ENCODE measurements around the gene UBE2I. TPM values are rescaled to one million over a fixed set of nuclear protein-coding genes. Genes with fewer than 3 reads are reported as not detected.

The UBE2I gene
- total RNA-seq, 1 donor from 2014 or later = 58.7 TPM

DNA sequence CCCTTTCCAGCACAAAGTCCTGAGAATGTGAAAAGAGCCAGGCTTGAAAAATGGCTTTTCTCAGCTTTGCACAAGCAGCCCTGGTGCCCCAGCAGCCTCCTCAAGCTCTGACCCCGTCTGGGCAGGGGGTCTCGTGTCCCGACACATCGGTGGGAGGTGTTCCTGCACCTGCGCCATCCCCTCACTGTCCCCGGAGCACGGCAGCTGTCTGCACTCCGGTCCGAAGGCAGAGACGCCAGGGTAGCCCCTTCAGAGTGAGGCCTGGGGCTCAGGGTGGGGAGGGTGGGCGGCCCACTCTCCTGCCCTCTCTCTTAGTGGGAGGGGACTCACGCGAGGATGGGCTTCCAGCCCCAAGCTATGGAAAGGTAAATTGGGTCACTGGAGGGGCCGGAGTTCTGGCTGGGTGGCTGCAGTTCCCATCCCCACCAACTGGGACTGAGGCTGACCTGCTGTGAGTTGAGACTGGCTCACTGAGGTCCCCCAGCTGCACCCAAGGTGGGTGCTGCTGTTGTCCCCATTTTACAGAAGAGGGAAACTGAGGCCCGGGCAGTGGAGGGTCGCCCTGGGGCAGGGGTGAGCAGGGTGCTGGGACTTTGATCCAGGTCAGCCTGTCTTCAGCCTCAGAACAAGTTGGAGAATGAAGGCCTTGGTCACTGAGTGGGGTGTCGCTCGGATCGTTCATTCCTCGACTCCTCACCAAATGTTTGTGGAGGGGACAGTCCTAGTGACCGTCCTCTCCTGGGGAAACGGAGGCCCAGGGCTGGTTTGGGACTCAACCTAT is 21.7 kb downstream of the UBE2I start:
- DNase-seq = no peak

DNA sequence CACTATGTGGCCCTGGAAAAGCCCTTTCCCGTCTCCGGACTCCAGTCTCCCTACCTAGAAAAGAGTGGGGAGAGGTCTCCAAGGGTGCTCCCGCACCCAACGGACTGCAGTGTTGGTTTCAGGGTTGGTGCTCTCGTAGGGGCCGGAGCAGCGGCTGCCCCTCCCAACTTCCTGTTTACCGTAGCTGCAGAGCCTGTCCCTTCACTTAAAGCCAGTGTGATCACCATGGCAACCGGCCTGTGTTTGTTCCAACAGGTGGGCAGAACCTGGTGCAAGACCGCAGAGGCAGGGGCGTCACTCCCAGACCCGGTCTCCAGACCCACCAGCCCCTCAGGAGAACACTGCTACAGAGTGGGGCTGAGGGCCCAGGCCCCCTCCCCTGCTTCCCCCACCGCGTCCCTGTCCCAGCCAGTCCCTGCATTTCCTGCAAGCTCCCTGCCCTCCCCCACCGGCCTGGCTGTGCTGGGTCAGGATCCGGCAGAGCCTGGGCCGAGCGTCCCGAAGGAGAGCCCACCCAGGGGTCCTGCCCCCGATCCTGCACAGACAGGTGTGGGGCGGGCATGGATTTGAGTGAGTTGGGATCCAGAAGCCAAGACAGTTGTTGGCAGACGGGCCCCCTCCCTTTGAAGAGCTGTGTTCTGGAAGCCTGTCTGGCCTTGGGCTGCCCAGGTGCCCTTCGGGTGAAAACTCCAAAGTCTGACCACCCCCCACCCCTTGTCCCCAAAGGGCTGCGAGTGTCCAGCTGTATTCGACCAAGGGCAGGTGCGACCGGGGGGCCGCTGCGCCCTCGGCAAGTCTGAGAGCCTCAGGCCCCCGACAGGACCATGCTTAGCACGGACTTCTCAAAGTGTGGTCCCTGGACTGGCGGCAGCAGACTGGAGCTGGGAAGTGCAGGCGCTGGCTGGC is 22.5 kb downstream of the UBE2I start:
- DNase-seq = peak; percentile 73

DNA sequence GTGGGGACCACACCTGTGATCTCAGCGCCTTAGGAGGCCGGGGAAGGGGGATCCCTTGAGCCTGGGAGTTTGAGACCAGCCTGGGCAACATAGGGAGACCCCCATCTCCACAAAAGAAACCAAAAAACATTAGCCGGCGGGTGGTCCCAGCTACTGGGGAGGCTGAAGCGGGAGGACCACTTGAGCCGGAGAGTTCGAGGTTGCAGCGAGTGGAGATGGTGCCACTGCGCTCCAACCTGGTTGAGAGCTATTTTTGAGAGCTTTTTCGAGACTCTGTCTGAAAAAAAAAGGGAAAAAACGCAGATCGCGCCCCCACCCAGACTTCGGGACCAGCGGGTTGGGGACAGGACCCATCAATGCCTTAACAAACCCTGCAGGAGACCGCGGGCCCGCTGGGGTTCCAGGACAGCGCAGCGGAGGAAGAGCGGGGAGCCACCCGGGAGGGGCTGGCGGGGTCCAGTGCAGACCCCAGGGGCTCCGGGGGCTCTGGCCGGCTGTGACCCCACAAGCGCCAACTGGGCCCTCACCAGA is 23.2 kb downstream of the UBE2I start:
- DNase-seq = no peak

DNA sequence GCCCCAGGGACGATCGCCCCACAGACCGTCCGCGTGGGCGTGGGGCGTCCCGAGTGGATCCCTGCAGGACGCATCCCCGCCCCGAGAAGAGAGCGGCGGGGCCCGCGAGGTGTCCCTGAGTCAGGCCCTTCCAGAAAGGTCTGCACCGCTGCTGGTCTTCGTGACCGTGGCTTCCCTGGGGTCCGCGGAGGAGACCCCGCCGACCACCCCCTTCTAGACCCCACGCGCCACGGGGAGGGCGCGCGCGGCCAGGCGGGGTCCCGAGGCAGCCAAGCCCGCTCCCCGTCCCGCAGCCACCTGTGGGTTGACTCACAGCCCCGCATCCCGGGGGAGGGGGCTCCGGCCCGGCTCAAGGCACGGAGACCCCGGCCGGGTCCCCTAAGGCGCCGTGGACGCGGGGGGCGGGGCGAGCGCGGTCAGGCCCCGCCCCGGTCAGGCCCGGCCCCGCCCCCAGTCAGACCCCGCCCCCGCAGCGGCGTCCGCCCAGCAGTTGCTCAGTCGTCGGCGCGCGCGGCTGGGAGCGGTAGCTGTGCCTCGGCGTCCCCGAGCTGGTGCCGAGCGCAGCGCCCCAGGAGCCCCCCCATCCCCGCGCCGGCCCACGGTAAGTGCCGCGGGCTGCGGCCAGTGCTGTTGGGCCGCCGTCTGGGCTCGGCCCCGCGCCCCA is 23.8 kb downstream of the UBE2I start, which contains the start of gene BAIAP3:
BAIAP3 (plus strand) TSS at position 497 of the 664 bp plus-strand sequence. CDS start 4,905 bp downstream, outside the sequence.
- peak; percentile 53 for DNase-seq

DNA sequence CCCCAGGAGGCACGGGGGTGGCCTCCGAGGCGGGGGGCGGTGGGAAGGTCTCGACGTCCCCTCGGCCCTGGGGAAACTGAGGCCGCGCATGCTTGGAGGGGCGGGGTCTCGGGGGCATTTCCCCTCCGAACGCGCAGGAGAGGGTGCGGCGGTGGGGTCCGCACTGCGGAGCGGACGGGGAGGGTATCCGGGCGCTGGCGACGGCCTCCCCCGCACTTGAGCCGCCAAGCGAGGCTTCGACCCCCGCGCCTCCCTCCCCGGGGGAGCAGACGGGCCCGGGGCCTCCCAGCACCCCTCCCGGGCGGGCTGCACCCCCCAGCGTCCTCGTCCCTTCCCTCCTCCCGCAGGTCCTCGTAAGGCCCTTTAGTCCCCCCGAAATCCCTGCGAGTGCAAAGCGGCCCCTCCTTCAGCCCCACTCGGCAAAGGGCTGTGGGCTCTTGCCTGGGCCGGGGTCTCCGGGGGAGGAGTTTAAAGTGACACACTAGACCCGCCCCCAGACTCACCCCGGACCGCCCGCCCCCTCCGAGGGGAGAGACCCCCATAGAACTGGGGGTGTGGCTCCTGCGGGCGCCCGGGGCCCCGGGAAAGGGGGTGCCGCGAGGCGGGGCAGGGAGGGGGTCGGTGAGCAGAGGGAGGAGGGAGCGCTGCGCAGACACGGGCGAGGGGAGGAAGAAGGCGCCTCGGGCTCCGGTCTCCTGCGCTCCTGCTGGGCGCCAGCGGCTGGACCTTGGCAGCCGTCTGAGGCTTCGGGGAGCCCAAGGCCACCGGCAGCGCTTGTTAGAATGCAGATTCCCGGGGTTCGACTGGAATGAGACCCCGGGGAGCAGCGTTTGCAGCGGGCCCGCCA is 24.6 kb downstream of the UBE2I start:
- DNase-seq = no peak

DNA sequence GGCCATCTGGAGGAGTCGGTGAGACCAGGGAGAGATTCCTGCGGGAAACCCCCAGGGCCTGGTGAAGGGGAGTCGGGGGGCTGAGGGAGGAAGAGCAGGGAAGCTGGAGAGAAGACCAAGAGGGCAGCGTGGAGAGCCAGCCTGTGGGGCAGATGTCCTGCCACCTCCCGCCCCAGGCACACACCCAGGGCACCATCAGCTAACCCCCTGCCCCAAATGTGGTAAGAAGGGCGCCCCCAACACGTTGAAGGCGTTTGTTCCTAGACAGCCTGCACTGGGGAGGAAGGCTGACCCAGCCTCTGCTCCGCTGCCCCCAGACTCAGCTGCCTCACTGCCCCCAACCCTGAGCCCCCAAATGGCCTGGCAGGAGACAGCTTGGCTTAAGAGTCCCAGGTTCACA is 25.3 kb downstream of the UBE2I start:
- DNase-seq = no peak

DNA sequence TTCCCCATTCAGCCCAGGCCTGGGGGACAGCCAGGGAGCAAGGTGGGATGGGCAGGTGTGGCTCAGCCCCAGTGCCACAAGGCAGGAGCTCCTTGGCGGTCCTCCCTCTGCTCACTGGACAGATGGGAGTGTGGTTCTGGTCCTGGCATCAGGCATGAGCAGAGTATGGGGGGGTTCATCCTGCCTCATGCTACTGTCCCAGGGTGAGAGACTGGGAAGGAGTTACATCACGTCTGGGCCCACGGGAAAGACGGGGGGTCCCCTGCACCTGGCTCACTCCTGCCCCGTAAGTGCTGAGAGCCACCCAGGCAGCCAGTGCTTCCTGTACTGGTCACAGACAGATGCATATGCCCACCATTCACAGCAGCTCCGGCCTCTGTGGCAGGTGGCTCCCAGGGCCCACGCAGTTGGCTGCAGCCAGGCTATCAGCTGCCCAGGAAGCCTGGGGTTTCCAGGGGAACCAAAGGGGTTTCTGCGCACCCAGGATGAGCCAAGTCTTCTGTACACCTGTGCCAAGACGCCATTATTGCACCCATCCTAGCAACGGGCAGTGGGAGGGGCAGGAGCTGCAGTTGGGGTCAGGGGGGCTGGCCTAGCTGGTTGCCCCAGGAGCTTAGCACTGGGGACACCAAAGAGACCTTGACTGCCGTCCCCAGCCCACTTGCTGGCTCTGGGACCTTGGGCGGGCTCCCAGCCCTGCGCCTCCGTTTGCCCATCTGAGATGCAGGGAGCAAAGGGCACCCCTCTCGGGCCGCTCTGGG is 26.0 kb downstream of the UBE2I start:
- no peak for DNase-seq

DNA sequence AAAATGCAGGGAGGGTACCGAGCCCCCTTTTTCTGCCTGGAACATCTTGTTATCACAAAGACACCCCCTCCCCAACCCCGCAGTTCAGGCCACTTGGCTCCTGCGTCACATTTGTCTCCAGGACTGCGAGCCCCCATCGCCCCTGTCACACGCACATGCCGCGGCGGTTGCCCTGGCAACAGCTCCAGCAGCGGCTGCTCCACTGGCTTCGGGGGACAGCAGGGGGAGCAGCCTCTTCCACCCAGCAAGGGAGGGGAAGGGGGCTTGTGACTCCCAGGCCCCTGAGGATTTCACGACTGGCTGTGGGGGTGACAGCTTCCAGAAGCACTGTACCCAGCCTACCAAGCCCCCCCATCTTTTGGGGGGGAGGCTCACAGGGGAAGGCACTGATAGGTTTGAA is 26.6 kb downstream of the UBE2I start:
- no peak for DNase-seq

DNA sequence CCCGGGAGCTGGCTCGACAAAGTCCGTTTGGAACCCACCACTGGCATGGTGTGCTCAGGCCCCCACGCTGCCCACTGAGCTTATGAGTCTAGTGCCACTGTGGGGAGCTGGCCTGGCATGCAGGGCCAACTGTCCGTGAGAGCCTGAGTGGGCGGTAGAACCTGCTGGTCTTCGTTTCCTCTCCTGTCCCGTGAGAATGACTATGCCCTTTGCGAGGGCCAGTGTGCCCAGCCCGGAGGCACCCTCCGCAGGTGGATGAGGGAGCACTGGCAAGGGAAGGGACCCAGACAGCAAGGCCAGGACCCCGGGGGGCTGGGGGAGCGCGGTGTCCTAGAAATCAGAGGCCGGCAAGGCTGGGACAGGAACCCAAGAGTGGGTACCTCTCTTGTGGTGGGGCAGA is 27.2 kb downstream of the UBE2I start:
- no peak for DNase-seq

DNA sequence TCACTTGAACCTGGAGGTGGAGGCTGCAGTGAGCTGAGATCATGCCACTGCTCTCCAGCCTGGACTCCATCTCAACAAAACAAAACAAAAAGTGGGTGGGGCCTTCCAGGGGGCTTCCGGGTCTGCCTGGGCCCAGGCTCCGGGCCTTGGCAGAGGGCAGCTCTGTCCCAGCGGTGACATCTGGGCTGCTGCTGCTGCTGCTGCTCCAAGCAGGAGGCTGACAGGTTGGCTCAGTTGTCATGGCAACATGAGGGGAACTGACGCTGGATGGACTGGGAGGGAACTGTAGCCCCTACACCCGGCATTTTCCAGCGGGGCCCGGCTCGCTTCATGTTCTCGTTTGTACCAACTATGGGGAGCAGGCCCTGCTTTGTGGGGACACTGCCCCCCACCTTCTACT is 28.1 kb downstream of the UBE2I start:
- no peak for DNase-seq

DNA sequence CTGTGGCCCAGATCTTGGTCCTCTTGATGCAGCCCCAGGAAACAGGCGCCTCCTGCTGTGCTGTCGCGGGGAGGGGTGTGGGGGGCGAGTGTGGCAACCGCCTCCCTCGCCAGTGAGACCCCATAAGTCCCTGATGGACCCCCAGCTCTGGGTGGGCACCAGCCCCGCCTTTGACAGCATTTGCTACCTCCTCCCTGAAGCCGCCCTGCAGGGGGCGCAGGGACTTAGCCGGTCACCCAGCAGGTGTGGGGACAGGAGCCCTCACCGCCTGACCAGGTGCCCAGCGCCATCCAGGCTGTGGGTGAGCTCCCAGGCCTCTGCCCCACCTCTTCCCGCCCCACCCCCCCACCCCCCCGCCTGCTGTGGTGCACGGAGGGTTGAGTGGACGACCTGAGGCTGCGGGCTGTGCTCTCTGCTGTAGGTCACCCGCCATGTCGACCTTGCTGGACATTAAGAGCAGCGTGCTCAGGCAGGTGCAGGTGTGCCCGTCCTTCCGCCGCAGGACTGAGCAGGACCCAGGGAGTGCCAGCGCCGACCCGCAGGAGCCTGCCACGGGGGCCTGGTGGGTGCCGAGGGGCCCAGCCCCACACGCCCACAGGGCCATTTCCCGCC is 28.8 kb downstream of the UBE2I start:
- DNase-seq = peak; percentile 46

DNA sequence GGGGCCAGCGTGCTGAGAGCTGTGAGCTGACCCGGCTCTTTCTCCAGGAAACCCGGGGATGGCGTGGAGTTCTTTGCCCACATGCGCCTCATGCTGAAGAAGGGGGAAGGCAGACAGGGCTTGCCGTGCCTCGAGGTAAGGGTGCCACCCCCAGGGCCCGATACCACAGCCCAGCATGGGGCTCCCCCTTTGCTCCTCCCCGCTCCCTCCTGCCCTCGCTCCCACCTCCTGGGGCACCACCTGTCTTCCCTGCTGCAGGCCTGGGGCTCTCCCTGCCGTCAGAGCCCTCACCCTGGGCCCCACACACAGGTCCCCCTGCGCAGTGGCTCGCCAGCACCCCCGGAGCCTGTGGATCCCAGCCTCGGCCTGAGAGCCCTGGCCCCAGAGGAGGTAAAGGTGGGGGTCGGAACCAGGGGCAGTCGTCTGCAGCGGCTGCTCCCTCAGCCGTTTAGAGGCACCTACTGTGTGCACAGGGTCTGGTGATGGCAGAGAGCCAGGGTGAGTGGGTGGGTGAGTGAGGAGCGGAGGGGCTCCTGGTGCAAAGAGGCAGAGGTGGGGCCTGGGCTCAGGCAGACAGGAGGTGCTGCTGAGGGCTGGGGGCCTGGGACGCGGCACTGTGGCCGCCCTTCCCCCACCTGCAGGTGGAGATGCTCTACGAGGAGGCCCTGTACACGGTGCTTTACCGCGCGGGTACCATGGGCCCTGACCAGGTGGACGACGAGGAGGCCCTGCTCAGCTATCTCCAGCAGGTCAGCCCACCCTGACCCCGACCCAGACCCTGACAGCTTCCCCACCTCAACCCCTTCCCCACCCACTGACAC is 29.6 kb downstream of the UBE2I start:
- no peak for DNase-seq

DNA sequence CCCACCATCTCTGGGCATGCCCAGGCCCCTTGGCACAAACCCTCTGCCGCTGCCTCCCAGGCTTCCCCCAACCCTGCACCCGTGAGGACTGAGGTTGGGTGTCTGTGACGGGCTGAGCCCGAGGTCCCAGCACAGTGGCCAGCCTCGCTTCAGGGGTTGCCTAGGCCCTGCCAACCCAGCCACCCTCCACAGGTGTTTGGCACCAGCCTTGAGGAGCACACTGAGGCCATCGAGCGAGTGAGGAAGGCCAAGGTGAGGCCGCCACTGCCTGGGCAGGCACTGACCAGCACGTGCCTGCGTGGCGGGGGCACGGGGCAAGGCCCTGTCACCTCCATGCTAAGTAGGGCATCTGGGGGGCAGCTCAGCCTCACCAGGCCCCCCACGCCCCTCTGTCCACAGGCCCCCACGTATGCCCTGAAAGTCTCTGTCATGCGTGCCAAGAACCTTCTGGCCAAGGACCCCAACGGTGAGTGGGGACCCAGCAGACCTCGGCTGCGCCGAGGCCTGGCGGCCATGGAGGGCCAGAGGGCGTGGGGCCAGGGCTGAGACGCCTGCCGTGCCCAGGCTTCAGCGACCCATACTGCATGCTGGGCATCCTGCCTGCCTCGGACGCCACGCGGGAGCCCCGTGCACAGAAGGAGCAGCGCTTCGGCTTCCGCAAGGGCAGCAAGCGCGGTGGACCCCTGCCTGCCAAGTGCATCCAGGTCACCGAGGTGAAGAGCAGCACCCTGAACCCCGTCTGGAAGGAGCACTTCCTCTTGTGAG is 31.5 kb downstream of the UBE2I start:
- DNase-seq = no peak

DNA sequence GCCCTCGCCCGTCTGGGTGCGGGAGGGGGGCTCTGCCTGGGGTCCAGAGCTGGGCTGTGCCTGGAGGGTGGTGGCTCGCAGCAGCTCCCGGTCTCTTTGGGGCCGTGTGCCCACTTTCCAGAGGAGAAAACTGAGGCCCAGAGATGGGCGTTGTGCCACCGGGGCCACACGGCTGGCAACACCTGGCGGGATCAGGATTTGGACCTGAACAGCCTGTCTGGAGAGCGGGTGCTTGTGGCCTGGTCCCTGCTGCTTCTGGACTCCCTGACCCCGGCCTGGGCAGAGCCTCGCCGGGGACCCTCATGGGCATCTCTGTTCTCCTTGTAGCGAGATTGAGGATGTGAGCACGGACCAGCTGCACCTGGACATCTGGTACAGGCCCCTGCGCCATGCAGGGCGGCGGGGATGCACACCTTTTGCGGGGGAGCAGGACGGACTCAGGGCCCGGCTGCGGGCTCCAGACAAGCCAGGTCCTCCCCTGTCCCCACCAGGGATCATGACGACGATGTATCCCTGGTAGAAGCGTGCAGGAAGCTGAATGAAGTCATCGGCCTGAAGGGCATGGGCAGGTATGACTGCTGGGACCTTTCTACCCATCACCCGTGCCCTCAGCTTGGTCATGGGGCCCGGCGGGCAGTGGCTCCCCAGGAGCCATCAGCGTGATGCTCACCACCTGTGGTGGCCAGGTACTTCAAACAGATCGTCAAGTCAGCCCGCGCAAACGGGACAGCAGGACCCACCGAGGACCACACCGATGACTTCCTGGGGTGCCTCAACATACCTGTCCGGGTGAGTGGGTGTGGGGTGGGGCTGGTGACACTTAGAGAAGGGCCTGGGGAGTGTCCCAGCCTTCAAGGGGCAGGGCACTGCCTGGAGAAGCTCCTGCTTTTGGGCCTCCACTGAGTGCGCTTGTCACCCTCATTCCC is 32.3 kb downstream of the UBE2I start:
- no peak for DNase-seq

DNA sequence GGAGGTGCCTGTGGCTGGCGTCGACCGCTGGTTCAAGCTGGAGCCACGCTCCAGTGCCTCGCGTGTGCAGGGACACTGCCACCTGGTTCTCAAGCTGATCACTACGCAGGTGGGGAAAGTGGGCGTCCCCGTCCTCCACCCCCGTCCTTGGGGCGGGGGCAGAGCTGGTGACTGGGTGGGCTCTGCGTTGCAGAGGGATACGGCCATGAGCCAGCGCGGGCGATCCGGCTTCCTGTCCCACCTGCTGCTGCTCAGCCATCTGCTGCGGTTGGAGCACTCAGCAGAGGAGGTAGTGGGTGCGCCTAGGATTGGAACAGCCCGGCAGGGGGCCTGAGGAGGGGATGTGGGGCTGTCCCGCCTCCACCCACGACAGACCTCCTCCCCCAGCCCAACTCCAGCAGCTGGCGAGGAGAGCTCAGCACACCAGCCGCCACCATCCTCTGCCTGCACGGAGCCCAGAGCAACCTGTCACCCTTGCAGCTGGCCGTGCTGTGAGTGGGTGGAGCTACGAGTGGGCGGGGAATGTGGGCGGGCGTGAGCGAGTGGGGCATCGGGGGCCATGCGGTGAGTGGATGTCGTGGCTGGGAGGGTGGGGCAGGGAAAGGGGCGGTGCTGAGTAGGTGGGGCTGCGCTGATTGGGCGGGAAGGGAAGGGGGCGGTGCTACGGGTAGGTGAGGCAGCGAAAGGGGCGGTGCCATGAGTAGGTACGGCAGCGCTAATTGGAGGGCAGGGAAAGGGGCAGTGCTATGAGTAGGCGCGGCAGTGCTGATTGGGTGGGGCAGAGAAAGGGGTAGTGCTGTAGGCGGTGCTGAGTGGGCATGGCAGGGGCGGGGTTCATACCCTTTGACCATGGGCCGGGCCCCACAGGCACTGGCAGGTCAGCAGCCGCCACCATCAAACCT is 33.3 kb downstream of the UBE2I start:
- DNase-seq = peak; percentile 93

DNA sequence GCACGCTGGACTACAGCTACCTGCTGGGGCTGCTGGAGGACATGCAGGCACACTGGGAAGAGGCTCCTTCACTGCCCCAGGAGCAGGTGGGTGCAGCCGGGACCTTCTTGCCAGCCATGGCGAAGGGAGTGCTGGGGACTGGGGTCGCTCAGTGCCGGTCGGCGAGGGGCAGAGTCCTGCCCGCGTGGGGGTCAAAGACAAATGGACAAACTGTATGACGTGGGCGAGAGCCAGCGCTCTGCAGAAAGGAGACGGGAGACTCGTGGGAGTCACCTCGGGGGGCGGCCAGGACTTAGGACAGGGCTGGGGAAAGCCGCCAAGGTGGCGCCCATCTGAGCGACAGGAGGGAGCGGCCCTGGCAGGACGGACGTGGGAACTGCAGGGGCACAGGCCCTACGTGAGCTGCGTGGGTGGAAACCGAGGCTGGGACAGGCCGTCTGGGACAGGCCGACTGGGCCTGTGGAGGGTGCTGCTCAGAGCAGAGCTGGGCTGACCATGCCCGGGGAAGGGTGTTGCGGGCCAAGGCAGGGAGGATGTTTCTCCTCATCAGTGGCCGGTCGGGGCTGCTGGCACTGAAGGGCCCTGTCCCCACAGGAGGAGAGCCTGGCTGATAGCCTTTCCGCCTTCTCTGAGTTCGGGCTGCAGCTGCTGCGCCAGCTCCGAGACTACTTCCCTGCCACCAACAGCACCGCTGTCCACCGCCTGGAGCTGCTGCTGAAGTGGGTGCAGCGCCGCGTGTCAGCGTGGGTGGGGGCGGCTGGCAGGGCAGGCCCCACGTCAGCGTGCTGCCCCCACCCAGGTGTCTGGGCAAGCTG is 34.2 kb downstream of the UBE2I start:
- no peak for DNase-seq
